Measurements from ENCODE around the gene RAI2. TPM values are rescaled to one million over a fixed set of nuclear protein-coding genes. Genes with fewer than 3 reads are reported as not detected.

RAI2 gene
- total and polyA plus RNA-seq, 2 experiments from 2014 or later: 1.3 to 3.4 TPM

- peaks cover 40% of the 10 kb centered on the region for H3K27me3 ChIP-seq
These were observed 87.7 kb downstream of the RAI2 start for GRCh38 chrX:17773221-17773876.

DNA sequence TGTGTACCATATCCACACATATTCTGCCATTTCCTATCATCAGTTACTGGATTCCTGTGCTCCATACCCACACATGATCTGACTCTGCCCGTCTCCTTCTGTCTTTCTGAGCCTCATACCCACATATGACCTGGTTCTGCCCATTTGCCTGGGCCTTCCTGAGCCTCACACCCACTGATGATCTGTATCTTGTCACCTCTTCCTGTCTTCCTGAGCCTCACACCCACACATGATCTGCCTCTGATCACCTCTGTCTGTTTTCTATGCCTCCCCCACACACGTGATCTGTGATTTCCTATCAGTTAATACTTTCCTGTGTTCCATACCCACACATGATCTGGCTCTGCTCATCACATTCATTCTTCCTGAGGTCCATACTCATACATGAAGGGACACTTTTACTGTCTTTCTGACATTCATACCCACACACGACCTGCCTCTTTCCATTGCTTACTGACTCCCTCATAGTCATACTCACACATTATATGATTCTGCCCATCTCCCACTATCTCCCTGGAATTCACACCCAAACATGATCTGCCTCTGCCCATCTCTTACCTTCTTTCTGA is 91.3 kb downstream of the RAI2 start:
- Histone ChIP-seq H3K27ac (no peak overlapping the region), H3K27me3 (peaks cover 40% of the 10 kb centered on the region), H3K9me3 (ENCODE audit: low read depth) (no peaks in the 10 kb centered on the region), H3K4me1 (ENCODE audit: low read depth) (no peaks in the 10 kb centered on the region), H3K4me3 (no peak overlapping the region), H3K36me3 (no peaks in the 10 kb centered on the region)
- TF ChIP-seq, protein P1, sequence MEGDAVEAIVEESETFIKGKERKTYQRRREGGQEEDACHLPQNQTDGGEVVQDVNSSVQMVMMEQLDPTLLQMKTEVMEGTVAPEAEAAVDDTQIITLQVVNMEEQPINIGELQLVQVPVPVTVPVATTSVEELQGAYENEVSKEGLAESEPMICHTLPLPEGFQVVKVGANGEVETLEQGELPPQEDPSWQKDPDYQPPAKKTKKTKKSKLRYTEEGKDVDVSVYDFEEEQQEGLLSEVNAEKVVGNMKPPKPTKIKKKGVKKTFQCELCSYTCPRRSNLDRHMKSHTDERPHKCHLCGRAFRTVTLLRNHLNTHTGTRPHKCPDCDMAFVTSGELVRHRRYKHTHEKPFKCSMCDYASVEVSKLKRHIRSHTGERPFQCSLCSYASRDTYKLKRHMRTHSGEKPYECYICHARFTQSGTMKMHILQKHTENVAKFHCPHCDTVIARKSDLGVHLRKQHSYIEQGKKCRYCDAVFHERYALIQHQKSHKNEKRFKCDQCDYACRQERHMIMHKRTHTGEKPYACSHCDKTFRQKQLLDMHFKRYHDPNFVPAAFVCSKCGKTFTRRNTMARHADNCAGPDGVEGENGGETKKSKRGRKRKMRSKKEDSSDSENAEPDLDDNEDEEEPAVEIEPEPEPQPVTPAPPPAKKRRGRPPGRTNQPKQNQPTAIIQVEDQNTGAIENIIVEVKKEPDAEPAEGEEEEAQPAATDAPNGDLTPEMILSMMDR (IDR thresholded peaks at IDR 0.05; ENCODE audit: low read depth, low read length): no peak
- DNase-seq (ENCODE audit: low read depth in 1 of 2, low spot score in 1 of 2): no peak

More at GRCh38 chrX:17773221-17773876, 87.7 kb downstream of the RAI2 start:
- Histone ChIP-seq H3K36me3 (no peaks in the 10 kb centered on the region), H3K9me3 (ENCODE audit: low read depth) (no peaks in the 10 kb centered on the region), H3K4me1 (ENCODE audit: low read depth) (no peaks in the 10 kb centered on the region), H3K27ac (no peak overlapping the region), H3K4me3 (no peak overlapping the region)
- no peak for DNase-seq (ENCODE audit: low read depth in 1 of 2, low spot score in 1 of 2)
- TF ChIP-seq, protein P1 (IDR thresholded peaks at IDR 0.05; ENCODE audit: low read depth, low read length): no peak

GRCh38 chrX:17768997-17769396 is 92.1 kb downstream of the RAI2 start:
- H3K4me3 ChIP-seq: no peak overlapping the region
- no peak for DNase-seq (ENCODE audit: low read depth in 1 of 2, low spot score in 1 of 2)
- TF ChIP-seq, protein P1 (IDR thresholded peaks at IDR 0.05; ENCODE audit: low read depth, low read length): no peak
- H3K9me3 ChIP-seq (ENCODE audit: low read depth): no peaks in the 10 kb centered on the region
- no peak overlapping the region for H3K27ac ChIP-seq
- peaks cover 39% of the 10 kb centered on the region for H3K27me3 ChIP-seq
- H3K4me1 ChIP-seq (ENCODE audit: low read depth): no peaks in the 10 kb centered on the region
- H3K36me3 ChIP-seq: no peaks in the 10 kb centered on the region

GRCh38 chrX:17767734-17768133 is 93.4 kb downstream of the RAI2 start:
- H3K4me3 ChIP-seq: no peak overlapping the region
- no peaks in the 10 kb centered on the region for H3K9me3 ChIP-seq (ENCODE audit: low read depth)
- TF ChIP-seq, protein P1 (IDR thresholded peaks at IDR 0.05; ENCODE audit: low read depth, low read length): no peak
- no peaks in the 10 kb centered on the region for H3K36me3 ChIP-seq
- peaks cover 28% of the 10 kb centered on the region for H3K27me3 ChIP-seq
- DNase-seq (ENCODE audit: low read depth in 1 of 2, low spot score in 1 of 2): no peak
- H3K4me1 ChIP-seq (ENCODE audit: low read depth): no peaks in the 10 kb centered on the region
- no peak overlapping the region for H3K27ac ChIP-seq

DNA sequence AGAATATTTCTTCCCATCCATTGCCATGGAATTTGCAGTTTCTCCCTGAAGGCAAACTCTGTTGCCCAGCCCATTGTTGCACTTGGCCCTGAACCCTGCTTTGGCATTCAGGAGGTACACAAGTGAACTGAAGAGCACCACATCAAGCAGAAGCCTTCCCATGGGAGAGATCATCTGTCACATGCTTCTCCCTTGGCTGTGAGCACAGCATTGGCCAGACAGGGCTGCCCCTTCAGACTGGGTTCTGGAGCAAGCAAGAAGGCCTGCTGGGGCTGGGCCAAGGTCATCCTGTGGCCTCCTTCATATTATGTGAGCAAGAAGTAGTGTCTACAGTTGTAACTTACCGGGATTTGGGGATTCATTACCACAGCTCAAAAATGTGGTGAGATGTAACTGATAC is 101.1 kb downstream of the RAI2 start:
- Histone ChIP-seq H3K36me3 (no peaks in the 10 kb centered on the region), H3K27me3 (no peaks in the 10 kb centered on the region), H3K4me3 (no peak overlapping the region), H3K27ac (no peak overlapping the region), H3K9me3 (ENCODE audit: low read depth) (no peaks in the 10 kb centered on the region), H3K4me1 (ENCODE audit: low read depth) (no peaks in the 10 kb centered on the region)
- DNase-seq (ENCODE audit: low read depth in 1 of 2, low spot score in 1 of 2): no peak
- TF ChIP-seq, protein P1 (IDR thresholded peaks at IDR 0.05; ENCODE audit: low read depth, low read length): no peak

Data from cardiac muscle cell (in vitro differentiated cells and primary cell).